ENCODE data around the gene SSR1.
"Not testable (repeated sequence)": the region's sequence is repeated elsewhere in the genome, so short reads cannot be mapped to it uniquely, and the experiment has no call there.

The SSR1 gene

GRCh38 chr6:7319406-7319805 is 6.4 kb upstream of the SSR1 start:
- not testable (repeated sequence) for DNase-seq (ENCODE audit: low read depth in 4 of 4, low spot score in 1 of 4)

- DNase-seq (ENCODE audit: low read depth in 4 of 4, low spot score in 1 of 4) = no peak
Measured at GRCh38 chr6:7317538-7317937, 4.5 kb upstream of the SSR1 start.

- no peak for DNase-seq (ENCODE audit: low read depth in 4 of 4, low spot score in 1 of 4)
Measured at GRCh38 chr6:7316658-7317533, 3.9 kb upstream of the SSR1 start.

- no peak for DNase-seq (ENCODE audit: low read depth in 4 of 4, low spot score in 1 of 4)
Measured at GRCh38 chr6:7315948-7316365, 3.0 kb upstream of the SSR1 start.

- not testable (repeated sequence) for DNase-seq (ENCODE audit: low read depth in 4 of 4, low spot score in 1 of 4)
Measured at GRCh38 chr6:7315087-7315947, 2.3 kb upstream of the SSR1 start.

GRCh38 chr6:7314414-7314813 is 1.4 kb upstream of the SSR1 start:
- DNase-seq (ENCODE audit: low read depth in 4 of 4, low spot score in 1 of 4) = no peak

GRCh38 chr6:7313505-7314165 is 636 bp upstream of the SSR1 start:
- DNase-seq (ENCODE audit: low read depth in 4 of 4, low spot score in 1 of 4) = no peak

- no peak for DNase-seq (ENCODE audit: low read depth in 4 of 4, low spot score in 1 of 4)
Measured at GRCh38 chr6:7311917-7312615, 933 bp downstream of the SSR1 start.

GRCh38 chr6:7311176-7311575 is 1.8 kb downstream of the SSR1 start:
- DNase-seq (ENCODE audit: low read depth in 4 of 4, low spot score in 1 of 4) = no peak

- no peak for DNase-seq (ENCODE audit: low read depth in 4 of 4, low spot score in 1 of 4)
Measured at GRCh38 chr6:7309050-7309449, 3.9 kb downstream of the SSR1 start.

GRCh38 chr6:7307533-7307932 is 5.5 kb downstream of the SSR1 start:
- no peak for DNase-seq (ENCODE audit: low read depth in 4 of 4, low spot score in 1 of 4)

GRCh38 chr6:7304821-7305220 is 8.2 kb downstream of the SSR1 start:
- DNase-seq (ENCODE audit: low read depth in 4 of 4, low spot score in 1 of 4) = no peak

- DNase-seq (ENCODE audit: low read depth in 4 of 4, low spot score in 1 of 4) = no peak
Measured at GRCh38 chr6:7301702-7302101, 11.3 kb downstream of the SSR1 start.

- DNase-seq (ENCODE audit: low read depth in 4 of 4, low spot score in 1 of 4) = no peak
Measured at GRCh38 chr6:7300926-7301325, 12.1 kb downstream of the SSR1 start.

GRCh38 chr6:7298113-7298512 is 14.9 kb downstream of the SSR1 start:
- DNase-seq (ENCODE audit: low read depth in 4 of 4, low spot score in 1 of 4) = no peak

- no peak for DNase-seq (ENCODE audit: low read depth in 4 of 4, low spot score in 1 of 4)
Measured at GRCh38 chr6:7296602-7297001, 16.4 kb downstream of the SSR1 start.

GRCh38 chr6:7295916-7296315 is 17.1 kb downstream of the SSR1 start:
- DNase-seq (ENCODE audit: low read depth in 4 of 4, low spot score in 1 of 4) = no peak

GRCh38 chr6:7292596-7293255 is 20.3 kb downstream of the SSR1 start:
- no peak for DNase-seq (ENCODE audit: low read depth in 4 of 4, low spot score in 1 of 4)

- no peak for DNase-seq (ENCODE audit: low read depth in 4 of 4, low spot score in 1 of 4)
Measured at GRCh38 chr6:7290079-7290478, 22.9 kb downstream of the SSR1 start.

- no peak for DNase-seq (ENCODE audit: low read depth in 4 of 4, low spot score in 1 of 4)
Measured at GRCh38 chr6:7285416-7285815, 27.6 kb downstream of the SSR1 start.
